NT2/D1 (cell line): Measurements from ENCODE around the gene SMIM9.
"Not testable (repeated sequence)": the region's sequence is repeated elsewhere in the genome, so short reads cannot be mapped to it uniquely, and the experiment has no call there.

Experiments used
- DNase-seq: peaks from one replicate; pipeline ENCODE4 v3.0.0-alpha.2; 2011; ENCODE audit warnings: low read depth, low spot score
- H3K27me3 ChIP-seq: 2 replicates; pipeline ENCODE4 v1.6.0; 2011; ENCODE audit warnings: mild to moderate bottlenecking; ENCODE audit not compliant: insufficient read length, insufficient read depth
- H3K36me3 ChIP-seq: 2 replicates; pipeline ENCODE4 v1.6.1; 2011; ENCODE audit warnings: mild to moderate bottlenecking, low read length, mixed read lengths; ENCODE audit not compliant: insufficient read depth, insufficient read length
- H3K4me1 ChIP-seq: 2 replicates; pipeline ENCODE4 v1.5.1; 2011; ENCODE audit not compliant: insufficient read depth, insufficient read length
- H3K4me3 ChIP-seq: 2 replicates; pipeline ENCODE4 v1.5.1; 2011; ENCODE audit warnings: low read depth; ENCODE audit not compliant: insufficient read length
- H3K9ac ChIP-seq: 2 replicates; pipeline ENCODE4 v1.6.0; 2011; ENCODE audit warnings: low read depth; ENCODE audit not compliant: insufficient read length
- H3K9me3 ChIP-seq: 2 replicates; pipeline ENCODE4 v1.5.1; 2011; ENCODE audit warnings: mild to moderate bottlenecking, low read length; ENCODE audit not compliant: insufficient read depth
- SUZ12 ChIP-seq: IDR thresholded peaks from 2 replicates; pipeline ENCODE4 v1.6.1; 2011; ENCODE audit not compliant: insufficient read length, insufficient read depth; ENCODE audit errors: extremely low read depth
- YY1 ChIP-seq: IDR thresholded peaks from 2 replicates; pipeline ENCODE4 v1.6.1; 2011; ENCODE audit not compliant: insufficient read length, insufficient read depth
- ZNF274 ChIP-seq: IDR thresholded peaks from 2 replicates; pipeline ENCODE4 v1.6.1; 2011; ENCODE audit warnings: mild to moderate bottlenecking, low read depth, low read length

Gene SMIM9

GRCh38 chrX:154833746-154834274 is 652 bp downstream of the SMIM9 start:
- no peak overlapping the region for H3K9ac ChIP-seq
- H3K27me3 ChIP-seq = no peaks in the 10 kb centered on the region
- H3K36me3 ChIP-seq = no peaks in the 10 kb centered on the region
- no peaks in the 10 kb centered on the region for H3K9me3 ChIP-seq
- TF ChIP-seq SUZ12 (no peak), ZNF274 (no peak), YY1 (no peak)
- no peaks in the 10 kb centered on the region for H3K4me1 ChIP-seq
- no peak for DNase-seq
- no peak overlapping the region for H3K4me3 ChIP-seq

- no peak for DNase-seq
- Histone ChIP-seq H3K36me3 (no peaks in the 10 kb centered on the region), H3K27me3 (no peaks in the 10 kb centered on the region), H3K9me3 (no peaks in the 10 kb centered on the region), H3K4me1 (no peaks in the 10 kb centered on the region), H3K4me3 (no peak overlapping the region), H3K9ac (no peak overlapping the region)
- TF ChIP-seq YY1 = no peak
- no peak for TF ChIP-seq ZNF274
- no peak for TF ChIP-seq SUZ12
Measured at GRCh38 chrX:154829926-154830442, 4.5 kb downstream of the SMIM9 start.

GRCh38 chrX:154829134-154829533 is 5.3 kb downstream of the SMIM9 start:
- no peak for DNase-seq
- Histone ChIP-seq H3K4me1 (no peaks in the 10 kb centered on the region), H3K9ac (no peak overlapping the region), H3K27me3 (no peaks in the 10 kb centered on the region), H3K4me3 (no peak overlapping the region), H3K9me3 (no peaks in the 10 kb centered on the region), H3K36me3 (no peaks in the 10 kb centered on the region)
- TF ChIP-seq YY1 (no peak), ZNF274 (no peak), SUZ12 (no peak)

- no peak overlapping the region for H3K4me3 ChIP-seq
- H3K4me1 ChIP-seq = no peaks in the 10 kb centered on the region
- DNase-seq = no peak
- no peaks in the 10 kb centered on the region for H3K36me3 ChIP-seq
- H3K9me3 ChIP-seq = no peaks in the 10 kb centered on the region
- no peak overlapping the region for H3K9ac ChIP-seq
- TF ChIP-seq YY1 = no peak
- TF ChIP-seq ZNF274 = no peak
- TF ChIP-seq SUZ12 = no peak
- no peaks in the 10 kb centered on the region for H3K27me3 ChIP-seq
Measured at GRCh38 chrX:154828016-154828408, 6.5 kb downstream of the SMIM9 start.

- no peak for DNase-seq
- Histone ChIP-seq H3K4me1 (no peaks in the 10 kb centered on the region), H3K27me3 (no peaks in the 10 kb centered on the region), H3K9ac (no peak overlapping the region), H3K36me3 (no peaks in the 10 kb centered on the region), H3K9me3 (no peaks in the 10 kb centered on the region), H3K4me3 (no peak overlapping the region)
- TF ChIP-seq YY1 (no peak), ZNF274 (no peak), SUZ12 (no peak)
Measured at GRCh38 chrX:154827194-154828015, 7.1 kb downstream of the SMIM9 start.

GRCh38 chrX:154825586-154825985 is 8.9 kb downstream of the SMIM9 start:
- H3K4me3 ChIP-seq, H3K9me3 ChIP-seq: not testable (repeated sequence)

GRCh38 chrX:154824638-154825037 is 9.8 kb downstream of the SMIM9 start:
- no peak for DNase-seq
- TF ChIP-seq YY1 = no peak
- no peak for TF ChIP-seq SUZ12
- no peak for TF ChIP-seq ZNF274
- H3K36me3 ChIP-seq = no peaks in the 10 kb centered on the region

More at GRCh38 chrX:154825586-154825985, 8.9 kb downstream of the SMIM9 start:
- not testable (repeated sequence) for H3K27me3 ChIP-seq, DNase-seq, H3K9ac ChIP-seq, H3K4me1 ChIP-seq, H3K36me3 ChIP-seq

More at GRCh38 chrX:154824638-154825037, 9.8 kb downstream of the SMIM9 start:
- H3K4me1 ChIP-seq = no peaks in the 10 kb centered on the region
- H3K9ac ChIP-seq = no peak overlapping the region
- H3K4me3 ChIP-seq = no peak overlapping the region
- no peaks in the 10 kb centered on the region for H3K9me3 ChIP-seq
- H3K27me3 ChIP-seq = no peaks in the 10 kb centered on the region
